ENCODE measurements around the gene KCNE5.
"Not testable (repeated sequence)": the region's sequence is repeated elsewhere in the genome, so short reads cannot be mapped to it uniquely, and the experiment has no call there.

KCNE5 gene

DNA sequence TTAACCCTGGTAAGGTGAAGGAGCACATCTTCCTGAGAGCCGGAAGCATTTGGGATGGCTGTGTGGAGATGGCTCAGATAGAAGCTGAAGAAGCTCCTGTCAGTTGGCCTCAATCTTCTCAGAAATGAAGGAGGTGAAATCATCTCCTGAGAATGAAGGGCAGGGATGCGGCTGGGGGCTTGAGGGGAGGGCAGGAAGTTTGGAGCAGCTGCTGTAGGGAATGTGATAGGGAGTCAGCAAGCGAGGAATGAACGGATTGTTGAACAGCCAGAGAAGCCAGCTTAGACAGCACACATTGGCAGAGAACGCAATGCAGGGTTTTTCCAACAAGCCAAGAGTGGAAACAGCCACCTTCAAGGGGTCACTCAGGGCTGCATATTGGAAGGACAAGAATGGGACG is 10.0 kb downstream of the KCNE5 start:
- no peak for DNase-seq (ENCODE audit: low read depth in 2 of 2, low spot score in 1 of 2)

DNA sequence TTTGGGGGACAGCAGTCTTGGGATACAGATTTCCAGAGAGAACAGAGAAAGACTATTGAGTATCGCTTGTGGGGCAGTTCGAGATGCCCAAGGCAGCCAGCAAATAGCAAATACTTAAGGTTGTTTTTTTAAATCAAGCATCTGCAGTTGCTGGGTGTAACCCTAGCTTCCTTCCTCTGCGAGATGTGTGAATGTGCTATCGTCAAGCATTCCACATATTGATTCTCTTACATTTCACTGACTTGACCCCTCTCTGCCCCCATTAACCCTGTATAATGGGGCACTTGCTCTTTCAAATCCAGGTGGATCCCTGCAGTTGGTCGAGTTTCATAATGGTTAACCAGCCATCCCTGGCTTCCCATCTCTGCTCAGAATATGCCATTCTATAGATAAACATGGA is 23.5 kb downstream of the KCNE5 start:
- DNase-seq (ENCODE audit: low read depth in 2 of 2, low spot score in 1 of 2): no peak

DNA sequence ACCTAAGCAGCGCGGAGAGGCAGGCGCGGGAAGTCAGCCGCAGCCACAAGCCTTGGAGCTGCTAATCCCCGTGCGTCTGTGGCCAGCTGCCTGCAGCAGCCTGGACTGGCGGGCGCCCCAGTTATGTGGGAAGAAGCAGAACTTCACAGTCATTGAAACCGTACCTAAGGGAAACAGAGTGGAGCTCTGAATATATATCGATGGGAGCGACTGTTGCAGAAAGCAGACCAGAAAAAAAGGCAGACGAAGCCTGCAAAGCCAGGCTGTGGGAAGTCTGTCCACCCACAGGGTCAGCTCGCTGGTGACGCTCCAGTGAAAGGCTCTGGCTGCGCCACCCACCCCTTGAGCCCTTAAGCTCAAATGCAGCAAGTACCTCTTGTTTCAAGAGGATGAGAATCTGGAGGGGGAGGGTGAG is 24.7 kb downstream of the KCNE5 start:
- DNase-seq (ENCODE audit: low read depth in 2 of 2, low spot score in 1 of 2): no peak

DNA sequence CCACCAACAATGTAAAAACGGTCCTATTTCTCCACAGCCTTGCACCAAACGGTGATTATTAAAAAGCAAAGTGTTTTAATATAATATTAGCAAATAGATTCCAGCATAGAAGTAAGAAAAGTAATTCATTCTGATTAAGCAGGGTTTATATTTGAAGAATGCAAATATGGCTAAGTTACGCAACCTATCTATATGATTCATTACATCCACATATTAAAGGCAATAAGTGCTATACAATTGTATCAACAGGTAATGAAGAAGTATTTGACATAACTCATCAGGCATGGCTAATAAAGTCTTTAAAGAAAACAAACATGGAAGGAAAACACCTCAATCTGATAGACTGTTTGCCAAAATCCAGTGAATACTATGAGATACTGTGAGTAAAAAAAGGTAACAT is 29.0 kb downstream of the KCNE5 start:
- DNase-seq (ENCODE audit: low read depth in 2 of 2, low spot score in 1 of 2): no peak

DNA sequence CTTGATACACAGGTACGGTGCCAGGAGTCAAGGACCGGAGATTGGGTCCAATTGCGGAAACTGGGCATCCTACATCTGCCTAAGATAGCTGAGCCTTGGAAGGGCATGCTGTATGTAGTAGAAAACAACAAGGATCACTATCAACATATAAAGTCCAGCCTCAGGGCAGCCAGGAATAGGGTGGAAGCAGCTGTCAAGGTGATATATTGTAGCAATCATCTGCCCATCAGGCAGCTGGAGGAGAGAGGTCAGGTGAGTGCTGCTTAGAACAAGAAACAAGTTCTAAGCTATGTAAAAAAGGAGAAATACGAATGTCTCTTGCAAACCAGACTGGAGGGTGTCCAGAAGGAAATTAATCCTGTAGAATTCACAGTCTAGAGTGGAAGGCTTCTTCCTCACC is 34.8 kb downstream of the KCNE5 start:
- DNase-seq (ENCODE audit: low read depth in 2 of 2, low spot score in 1 of 2): no peak

DNA sequence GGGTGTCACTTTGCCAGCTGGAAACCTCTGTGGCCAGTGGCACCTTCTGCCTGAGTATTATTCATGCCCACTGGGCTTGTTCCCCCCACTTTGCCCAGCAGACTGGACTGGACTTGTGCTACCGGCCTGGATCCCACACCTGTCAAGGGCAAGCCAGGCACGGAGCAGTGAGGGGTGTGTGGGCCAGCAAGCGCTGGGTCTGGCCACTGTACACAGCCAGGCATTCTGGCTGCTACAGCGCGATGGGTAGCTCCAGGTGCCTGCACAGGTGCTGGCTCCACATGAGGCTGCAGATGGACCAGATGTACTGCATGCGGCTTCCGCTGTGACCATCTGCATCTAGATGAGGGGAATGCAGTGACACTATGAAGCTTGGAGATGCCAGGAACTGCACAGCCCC is 39.5 kb downstream of the KCNE5 start:
- no peak for DNase-seq (ENCODE audit: low read depth in 2 of 2, low spot score in 1 of 2)

DNA sequence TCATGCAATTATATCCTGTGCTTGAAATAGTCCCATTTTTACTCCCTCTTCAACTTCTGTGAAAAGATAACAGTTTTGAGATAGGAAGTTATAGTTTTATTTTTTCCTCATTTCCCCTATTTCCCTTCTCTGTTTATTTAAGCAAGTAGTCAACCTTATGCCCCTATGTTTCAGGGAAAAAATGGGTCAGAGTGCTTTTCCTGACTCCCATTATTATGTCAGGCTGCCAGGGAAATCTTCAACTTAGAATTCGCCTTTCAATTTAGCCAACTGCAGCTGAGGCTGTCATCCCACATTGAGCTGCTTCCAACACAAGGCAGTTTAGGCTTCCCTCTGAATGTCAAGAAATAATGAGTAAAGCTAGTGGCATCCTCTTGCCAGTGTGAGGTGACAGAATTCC is 46.1 kb downstream of the KCNE5 start:
- no peak for DNase-seq (ENCODE audit: low read depth in 2 of 2, low spot score in 1 of 2)

DNA sequence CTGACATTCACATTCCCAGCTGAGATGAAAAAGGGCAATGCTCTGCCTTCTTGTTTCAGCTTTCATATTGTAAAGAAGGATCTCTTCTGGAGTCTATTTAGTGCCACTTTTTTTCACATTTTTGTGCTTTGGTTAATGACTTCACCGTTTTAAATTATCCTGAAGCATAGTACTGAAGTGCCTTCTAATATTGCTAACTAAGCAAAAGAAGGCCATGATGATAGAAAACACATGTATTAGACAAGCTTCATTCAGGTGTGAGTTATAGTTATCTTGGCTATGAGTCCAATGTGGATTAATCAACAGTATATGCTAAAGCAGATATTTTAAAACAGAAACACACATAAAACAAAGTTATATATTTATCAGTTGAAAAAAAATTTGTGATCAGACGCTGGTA is 47.9 kb downstream of the KCNE5 start:
- DNase-seq (ENCODE audit: low read depth in 2 of 2, low spot score in 1 of 2): no peak

DNA sequence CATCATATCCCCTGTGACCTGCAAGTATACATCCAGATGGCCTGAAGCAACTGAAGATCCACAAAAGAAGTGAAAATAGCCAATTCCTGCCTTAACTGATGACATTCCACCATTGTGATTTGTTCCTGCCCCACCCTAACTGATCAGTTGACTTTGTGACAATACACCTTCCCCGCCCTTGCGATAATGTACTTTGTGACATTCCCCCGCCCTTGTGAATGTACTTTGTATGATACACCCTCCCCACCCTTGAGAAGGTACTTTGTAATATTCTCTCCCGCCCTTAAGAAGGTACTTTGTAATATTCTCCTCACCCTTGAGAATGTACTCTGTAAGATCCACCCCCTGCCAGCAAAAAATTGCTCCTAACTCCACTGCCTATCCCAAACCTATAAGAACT is 48.9 kb downstream of the KCNE5 start:
- not testable (repeated sequence) for DNase-seq (ENCODE audit: low read depth in 2 of 2, low spot score in 1 of 2)
